Ovary (tissue), 9 donors: ENCODE data around the gene FGFR3. TPM values are rescaled to one million over a fixed set of nuclear protein-coding genes. Genes with fewer than 3 reads are reported as not detected.

Source experiments
- DNase-seq, 5 donors: peaks; one replicate each; pipeline ENCODE4 v3.0.0-alpha.2; 2019 to 2020
- H3K27ac ChIP-seq, 2 donors: fragments of 200-600 bp; one replicate each; pipeline versions ENCODE4 v1.5.1 to v1.8.0; 2019 to 2022
- H3K27me3 ChIP-seq: fragments of 200-600 bp; one replicate; pipeline ENCODE4 v1.8.0; 2022
- H3K36me3 ChIP-seq: fragments of 200-600 bp; sonication (generic); one replicate; pipeline ENCODE4 v1.5.1; 2019
- H3K4me1 ChIP-seq: one replicate; pipeline ENCODE4 v1.8.1; 2013; ENCODE audit warnings: mild to moderate bottlenecking, moderate library complexity; ENCODE audit not compliant: insufficient read depth
- H3K4me3 ChIP-seq: fragments of 200-600 bp; sonication (generic); one replicate; pipeline ENCODE4 v1.5.1; 2017
- H3K9me3 ChIP-seq, 2 donors: fragments of 200-600 bp in 1 of 2; sonication (generic) in 1 of 2; one replicate each; pipeline versions ENCODE4 v1.5.1 to v1.8.1; 2013 to 2019; ENCODE audit warnings: mild to moderate bottlenecking in 1 of 2, moderate library complexity in 1 of 2
- EP300 ChIP-seq: sonication (generic); formaldehyde crosslinking; IDR thresholded peaks from one replicate; pipeline ENCODE4 v1.6.1; 2017; ENCODE audit warnings: antibody characterized with exemption
- POLR2A ChIP-seq: fragments of 450-650 bp; IDR thresholded peaks from one replicate; pipeline ENCODE4 v1.6.1; 2017; ENCODE audit warnings: antibody characterized with exemption, mild to moderate bottlenecking, moderate library complexity
- WGBS, 3 donors: extraction: QIAGEN DNeasy Blood & Tissue Kit in 1 of 3; methylation state at CpG; one replicate each; pipeline versions ENCODE4 v1.1.5 to v1.1.7; 2013 to 2017; 5-methylcytosine and 5-hydroxymethylcytosine counted together
- intact Hi-C, 4 donors: fragments of 100-400 bp; cut with DNase I; formaldehyde crosslinking; loops; one replicate each; pipeline versions ENCODE4 v1.11.0 to v1.15.1; 2022 to 2023
- polyA plus RNA-seq, 2 donors: library from polyadenylated mRNA; stranded (reverse); fragments of 200-250 nt in 1 of 2; fragments of 350-450 nt in 1 of 2; fragmentation: Illumina TruSeq in 1 of 2; extraction: RNeasy Lipid Tissue Mini Kit (QIAGEN cat#74804) in 1 of 2; gene quantifications; one replicate each; pipeline ENCODE4 v1.2.3, GENCODE V29; 2013 to 2014
- total RNA-seq, 7 donors: library from RNA; depleted of rRNA in 2 of 7; stranded (reverse); fragments of >200 nt in 2 of 7; fragmentation: NEBNext Ultra II Directional in 3 of 7; extraction: Animal tissue kit (Norgen Biotek cat#: 25700) in 3 of 7; gene quantifications; one replicate each; pipeline versions ENCODE4 v1.1.0 to v1.2.4, GENCODE V29; 2016 to 2023
- TF ChIP-seq, protein P1 (sequence below), 3 donors: fragments of 450-650 bp in 2 of 3; fragments of 200-600 bp in 1 of 3; IDR thresholded peaks; one replicate each; pipeline versions ENCODE4 v1.5.1 to v1.8.0; 2016 to 2022; ENCODE audit warnings: antibody characterized with exemption in 3 of 3, mild to moderate bottlenecking in 1 of 3
- donor health status: DM: no; HTN: no; CAD: no; lungs with moderate emphysema.
- donor health status: DM: no; HTN: no; CAD: no.
- donor health status: Bipolar disorder and iron deficiency.
- donor health status: DM: yes; HTN: yes; CAD: no.
- donor health status: DM: no; HTN: no; CAD: no.
- donor health status: DM: yes; HTN: yes; CAD: no.

FGFR3 gene
- total and polyA plus RNA-seq, 9 donors: 0.12 to 9.2 (median 0.57) TPM

DNA sequence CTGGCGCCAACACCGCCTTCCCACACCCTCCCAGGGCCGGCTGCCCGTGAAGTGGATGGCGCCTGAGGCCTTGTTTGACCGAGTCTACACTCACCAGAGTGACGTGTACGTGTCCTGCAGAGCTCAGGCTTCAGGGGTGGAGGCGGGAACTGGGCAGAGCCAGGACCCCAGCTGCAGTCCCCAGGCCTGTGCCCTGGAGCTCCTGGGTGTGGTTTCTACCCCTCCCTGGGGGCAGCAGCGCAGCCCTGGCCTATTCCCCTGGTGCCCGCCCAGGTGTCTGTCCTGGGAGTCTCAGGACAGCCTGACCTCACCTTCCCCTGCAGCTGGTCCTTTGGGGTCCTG is 13.1 kb downstream of the FGFR3 start:
- Histone ChIP-seq H3K9me3 (no peaks in the 10 kb centered on the region), H3K36me3 (no peaks in the 10 kb centered on the region), H3K4me1 (no peaks in the 10 kb centered on the region), H3K27ac (no peak overlapping the region), H3K4me3 (no peak overlapping the region), H3K27me3 (no peaks in the 10 kb centered on the region)
- DNase-seq: no peak
- TF ChIP-seq EP300 (no peak), POLR2A (no peak)
- TF ChIP-seq, protein P1, sequence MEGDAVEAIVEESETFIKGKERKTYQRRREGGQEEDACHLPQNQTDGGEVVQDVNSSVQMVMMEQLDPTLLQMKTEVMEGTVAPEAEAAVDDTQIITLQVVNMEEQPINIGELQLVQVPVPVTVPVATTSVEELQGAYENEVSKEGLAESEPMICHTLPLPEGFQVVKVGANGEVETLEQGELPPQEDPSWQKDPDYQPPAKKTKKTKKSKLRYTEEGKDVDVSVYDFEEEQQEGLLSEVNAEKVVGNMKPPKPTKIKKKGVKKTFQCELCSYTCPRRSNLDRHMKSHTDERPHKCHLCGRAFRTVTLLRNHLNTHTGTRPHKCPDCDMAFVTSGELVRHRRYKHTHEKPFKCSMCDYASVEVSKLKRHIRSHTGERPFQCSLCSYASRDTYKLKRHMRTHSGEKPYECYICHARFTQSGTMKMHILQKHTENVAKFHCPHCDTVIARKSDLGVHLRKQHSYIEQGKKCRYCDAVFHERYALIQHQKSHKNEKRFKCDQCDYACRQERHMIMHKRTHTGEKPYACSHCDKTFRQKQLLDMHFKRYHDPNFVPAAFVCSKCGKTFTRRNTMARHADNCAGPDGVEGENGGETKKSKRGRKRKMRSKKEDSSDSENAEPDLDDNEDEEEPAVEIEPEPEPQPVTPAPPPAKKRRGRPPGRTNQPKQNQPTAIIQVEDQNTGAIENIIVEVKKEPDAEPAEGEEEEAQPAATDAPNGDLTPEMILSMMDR (IDR thresholded peaks at IDR 0.05): no peak
- intact Hi-C loops: loop anchor here in 1 of 4 donors (5.0 kb wide), 1 partner anchor 59 kb away; no protein-coding TSS in a partner anchor
- whole genome bisulfite sequencing, 3 donors: 84 to 90% (median 88%) methylated on average over 9 to 11 of the region's 11 CpGs

DNA sequence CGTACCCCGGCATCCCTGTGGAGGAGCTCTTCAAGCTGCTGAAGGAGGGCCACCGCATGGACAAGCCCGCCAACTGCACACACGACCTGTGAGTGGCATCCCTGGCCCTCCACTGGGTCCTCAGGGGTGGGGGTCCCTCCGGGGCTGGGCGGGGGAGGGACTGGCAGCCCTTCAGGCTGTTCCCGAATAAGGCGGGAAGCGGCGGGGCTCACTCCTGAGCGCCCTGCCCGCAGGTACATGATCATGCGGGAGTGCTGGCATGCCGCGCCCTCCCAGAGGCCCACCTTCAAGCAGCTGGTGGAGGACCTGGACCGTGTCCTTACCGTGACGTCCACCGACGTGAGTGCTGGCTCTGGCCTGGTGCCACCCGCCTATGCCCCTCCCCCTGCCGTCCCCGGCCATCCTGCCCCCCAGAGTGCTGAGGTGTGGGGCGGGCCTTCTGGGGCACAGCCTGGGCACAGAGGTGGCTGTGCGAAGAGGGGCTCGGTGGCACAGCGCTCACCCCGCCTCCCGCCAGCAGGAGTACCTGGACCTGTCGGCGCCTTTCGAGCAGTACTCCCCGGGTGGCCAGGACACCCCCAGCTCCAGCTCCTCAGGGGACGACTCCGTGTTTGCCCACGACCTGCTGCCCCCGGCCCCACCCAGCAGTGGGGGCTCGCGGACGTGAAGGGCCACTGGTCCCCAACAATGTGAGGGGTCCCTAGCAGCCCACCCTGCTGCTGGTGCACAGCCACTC is 13.7 kb downstream of the FGFR3 start:
- no peaks in the 10 kb centered on the region for H3K36me3 ChIP-seq
- WGBS, 3 donors: 75 to 85% (median 80%) methylated on average over 36 to 41 of the region's 41 CpGs
- no peaks in the 10 kb centered on the region for H3K9me3 ChIP-seq
- no peaks in the 10 kb centered on the region for H3K4me1 ChIP-seq
- H3K4me3 ChIP-seq: no peak overlapping the region
- H3K27me3 ChIP-seq: no peaks in the 10 kb centered on the region
- no peak for TF ChIP-seq POLR2A
- TF ChIP-seq, protein P1 (IDR thresholded peaks at IDR 0.05): no peak
- TF ChIP-seq EP300: no peak
- H3K27ac ChIP-seq: no peak overlapping the region
- DNase-seq: no peak
- intact Hi-C loops: loop anchor here in 1 of 4 donors (5.0 kb wide), 1 partner anchor 59 kb away; no protein-coding TSS in a partner anchor

DNA sequence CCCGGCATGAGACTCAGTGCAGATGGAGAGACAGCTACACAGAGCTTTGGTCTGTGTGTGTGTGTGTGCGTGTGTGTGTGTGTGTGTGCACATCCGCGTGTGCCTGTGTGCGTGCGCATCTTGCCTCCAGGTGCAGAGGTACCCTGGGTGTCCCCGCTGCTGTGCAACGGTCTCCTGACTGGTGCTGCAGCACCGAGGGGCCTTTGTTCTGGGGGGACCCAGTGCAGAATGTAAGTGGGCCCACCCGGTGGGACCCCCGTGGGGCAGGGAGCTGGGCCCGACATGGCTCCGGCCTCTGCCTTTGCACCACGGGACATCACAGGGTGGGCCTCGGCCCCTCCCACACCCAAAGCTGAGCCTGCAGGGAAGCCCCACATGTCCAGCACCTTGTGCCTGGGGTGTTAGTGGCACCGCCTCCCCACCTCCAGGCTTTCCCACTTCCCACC is 14.3 kb downstream of the FGFR3 start:
- no peaks in the 10 kb centered on the region for H3K36me3 ChIP-seq
- no peak overlapping the region for H3K27ac ChIP-seq
- 61 to 80% (median 75%) methylated on average over 4 to 16 of the region's 16 CpGs for WGBS, 3 donors
- no peak overlapping the region for H3K4me3 ChIP-seq
- no peaks in the 10 kb centered on the region for H3K4me1 ChIP-seq
- H3K27me3 ChIP-seq: no peaks in the 10 kb centered on the region
- intact Hi-C loops: loop anchor here in 1 of 4 donors (5.0 kb wide), 1 partner anchor 60 kb away; no protein-coding TSS in a partner anchor
- TF ChIP-seq, protein P1 (IDR thresholded peaks at IDR 0.05): no peak
- TF ChIP-seq POLR2A (no peak), EP300 (no peak)
- no peaks in the 10 kb centered on the region for H3K9me3 ChIP-seq
- no peak for DNase-seq

DNA sequence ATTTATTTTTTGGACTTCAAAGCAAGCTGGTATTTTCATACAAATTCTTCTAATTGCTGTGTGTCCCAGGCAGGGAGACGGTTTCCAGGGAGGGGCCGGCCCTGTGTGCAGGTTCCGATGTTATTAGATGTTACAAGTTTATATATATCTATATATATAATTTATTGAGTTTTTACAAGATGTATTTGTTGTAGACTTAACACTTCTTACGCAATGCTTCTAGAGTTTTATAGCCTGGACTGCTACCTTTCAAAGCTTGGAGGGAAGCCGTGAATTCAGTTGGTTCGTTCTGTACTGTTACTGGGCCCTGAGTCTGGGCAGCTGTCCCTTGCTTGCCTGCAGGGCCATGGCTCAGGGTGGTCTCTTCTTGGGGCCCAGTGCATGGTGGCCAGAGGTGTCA is 15.3 kb downstream of the FGFR3 start:
- Histone ChIP-seq H3K4me1 (no peaks in the 10 kb centered on the region), H3K27ac (no peak overlapping the region), H3K36me3 (no peaks in the 10 kb centered on the region), H3K9me3 (no peaks in the 10 kb centered on the region), H3K27me3 (no peaks in the 10 kb centered on the region), H3K4me3 (no peak overlapping the region)
- WGBS, 3 donors: 61 to 72% (median 72%) methylated on average over 6 of the region's 6 CpGs
- intact Hi-C loops: loop anchor here in 1 of 4 donors (5.0 kb wide), 1 partner anchor 61 kb away; no protein-coding TSS in a partner anchor
- no peak for DNase-seq
- TF ChIP-seq POLR2A (no peak), EP300 (no peak)
- TF ChIP-seq, protein P1 (IDR thresholded peaks at IDR 0.05): no peak
